GM12878 (cell line): ENCODE data around the gene LETM1. TPM values are rescaled to one million over a fixed set of nuclear protein-coding genes. Genes with fewer than 3 reads are reported as not detected.

Experiments used
- ATAC-seq: fragments of 200-7000 bp; cut with Tn5 transposase; 3 replicates; pipeline ENCODE4 v1.9.1; 2020; ENCODE audit warnings: mild to moderate bottlenecking, moderate library complexity
- BruUV-seq: library from RNA; stranded (reverse); fragments of 400-500 nt; replicated peaks from 2 replicates; lab custom pipeline; 2021; lab: Mats Ljungman, UMichigan
- CTCF ChIA-PET: fragments of 300-600 bp; sonication (Branson Sonifier 250); formaldehyde crosslinking; extraction: SDS; loops from one replicate; lab custom pipeline; 2021; ENCODE audit warnings: inconsistent platforms; lab: Yijun Ruan, JAX
- POLR2A ChIA-PET: fragments of 350-600 bp; formaldehyde crosslinking; extraction: SDS; loops from one replicate; lab custom pipeline; 2021; ENCODE audit warnings: inconsistent platforms; lab: Charles Lee
- RAD21 ChIA-PET: fragments of 300-600 bp; sonication (Branson Sonifier 250); formaldehyde crosslinking; loops from one replicate; lab custom pipeline; 2023; ENCODE audit warnings: antibody characterized with exemption; ENCODE audit not compliant: unreplicated experiment; lab: Charles Lee
- SMC1A ChIA-PET: fragments of 300-600 bp; sonication (Branson Sonifier 250); formaldehyde crosslinking; loops from one replicate; lab custom pipeline; 2023; ENCODE audit not compliant: unreplicated experiment, uncharacterized antibody; lab: Charles Lee
- DNase-seq: peaks from one replicate; pipeline ENCODE4 v3.0.0-alpha.2; 2011; ENCODE audit warnings: low read depth, low spot score
- FAIRE-seq: peaks from 3 replicates; lab custom pipeline; 2011; peaks lifted over from hg19 to GRCh38; lab: Jason Lieb, UNC
- H2AFZ ChIP-seq: 2 replicates; pipeline ENCODE4 v1.6.0; 2011; ENCODE audit warnings: low read depth, low read length, control low read depth; ENCODE audit not compliant: control insufficient read depth
- H3K27ac ChIP-seq: 2 replicates; pipeline ENCODE4 v1.5.1; 2011; ENCODE audit warnings: control low read depth; ENCODE audit not compliant: control insufficient read depth, insufficient read depth
- H3K27me3 ChIP-seq, 2 experiments: replicated peaks in 1 of 2; 2 replicates each; pipeline versions ENCODE4 v1.6.0 to v1.6.1; 2011; ENCODE audit warnings: low read length in 1 of 2; ENCODE audit not compliant: control insufficient read depth in 2 of 2, insufficient read depth in 2 of 2
- H3K36me3 ChIP-seq, 2 experiments: 2 replicates each; pipeline ENCODE4 v1.5.1; 2011; ENCODE audit warnings: low read length in 1 of 2; ENCODE audit not compliant: control insufficient read depth in 2 of 2, insufficient read depth in 2 of 2
- H3K4me1 ChIP-seq: 2 replicates; pipeline ENCODE4 v1.6.1; 2011; ENCODE audit warnings: mild to moderate bottlenecking, low read length, moderate library complexity, mixed read lengths; ENCODE audit not compliant: control insufficient read depth, insufficient read depth
- H3K4me2 ChIP-seq: 2 replicates; pipeline ENCODE4 v1.6.0; 2011; ENCODE audit warnings: control low read depth; ENCODE audit not compliant: control insufficient read depth, insufficient read depth
- H3K4me3 ChIP-seq: fragments of 200-600 bp; sonication (generic); 2 replicates; pipeline ENCODE4 v1.5.1; 2016
- H3K79me2 ChIP-seq: 2 replicates; pipeline ENCODE4 v1.6.0; 2011; ENCODE audit warnings: low read length; ENCODE audit not compliant: control insufficient read depth, insufficient read depth
- H3K9ac ChIP-seq: 2 replicates; pipeline ENCODE4 v1.8.0; 2011; ENCODE audit warnings: low read length, control low read depth, mixed read lengths; ENCODE audit not compliant: control insufficient read depth, insufficient read depth
- H3K9me3 ChIP-seq: replicated peaks from 3 replicates; pipeline ENCODE4 v1.5.1; 2011; ENCODE audit warnings: mild to moderate bottlenecking, low read length; ENCODE audit not compliant: control insufficient read depth, insufficient read depth
- H4K20me1 ChIP-seq: 2 replicates; pipeline ENCODE4 v1.6.0; 2011; ENCODE audit not compliant: control insufficient read depth, insufficient read depth
- PML ChIP-seq: IDR thresholded peaks from 2 replicates; pipeline ENCODE4 v1.6.1; 2012; ENCODE audit warnings: low read length, inconsistent platforms
- ZZZ3 ChIP-seq: IDR thresholded peaks from 2 replicates; pipeline ENCODE4 v1.6.1; 2011; ENCODE audit warnings: low read depth; ENCODE audit not compliant: control insufficient read depth, insufficient read length
- WGBS: methylation state at CpG from one replicate; pipeline ENCODE4 v1.1.6; 2016; ENCODE audit warnings: low lambda C conversion rate; ENCODE audit not compliant: insufficient replicate concordance, insufficient coverage; ENCODE audit errors: missing lambda C conversion rate; 5-methylcytosine and 5-hydroxymethylcytosine counted together
- in situ Hi-C: fragments of 300-500 bp; cut with MboI; formaldehyde crosslinking; loops from 9 replicates; pipeline ENCODE4 v1.14.3; 2018; ENCODE audit warnings: mixed read lengths
- intact Hi-C: fragments of 100-400 bp; cut with micrococcal nuclease; formaldehyde crosslinking; loops from one replicate; pipeline ENCODE4 v1.14.2; 2022; ENCODE audit not compliant: unreplicated experiment
- polyA plus RNA-seq, 11 experiments: library from polyadenylated mRNA; depleted of rRNA in 4 of 11; unstranded in 6 of 11; stranded (reverse) in 5 of 11; fragments of >200 nt; fragmentation: Nextera tagmentation in 4 of 11; fragmentation: Illumina TruSeq in 1 of 11; extraction: Ambion mirVana in 4 of 11; extraction: Trizol in 1 of 11; gene quantifications; 1 replicate in 1 of 11; 2 replicates in 10 of 11; pipeline versions ENCODE4 v1.2.1 to v1.2.3, GENCODE V29; 2011 to 2016; ENCODE audit warnings: inconsistent platforms in 2 of 11, missing spikeins in 2 of 11, low read depth in 1 of 11
- total RNA-seq, 4 experiments: library from RNA; depleted of rRNA in 3 of 4; stranded (reverse); fragments of >200 nt in 3 of 4; fragmentation: Illumina TruSeq in 1 of 4; extraction: Trizol in 1 of 4; gene quantifications; 2 replicates each; pipeline versions ENCODE4 v1.2.1 to v1.2.3, GENCODE V29; 2013 to 2021

The LETM1 gene
- total and polyA plus RNA-seq, 10 of the 15 experiments (the other 5 are each of a cell fraction or from before 2014, with no cell fraction given) = 2.6 to 65.2 (median 30.2) TPM

GRCh38 chr4:1902243-1902642 is 46.3 kb upstream of the LETM1 start:
- Histone ChIP-seq H2AFZ (no peak overlapping the region), H3K4me1 (peaks cover 6% of the 10 kb centered on the region), H3K4me2 (no peak overlapping the region), H3K27me3 (no peaks in the 10 kb centered on the region), H3K79me2 (peaks cover 54% of the 10 kb centered on the region), H3K9ac (no peak overlapping the region), H3K4me3 (no peak overlapping the region), H3K36me3 (peaks cover 26 to 29% of the 10 kb centered on the region in 2 experiments), H3K27ac (no peak overlapping the region), H4K20me1 (peaks cover 8% of the 10 kb centered on the region; the same call in 1 of the 2 replicates), H3K9me3 (no peaks in the 10 kb centered on the region)
- ATAC-seq (no peak), FAIRE-seq (no peak), DNase-seq (no peak)
- no TSS peak for BruUV-seq
- RAD21 ChIA-PET = interaction anchor here (1.0 kb wide), 1 partner anchor 69 kb away, joined by 3 read pairs; no protein-coding TSS in a partner anchor
- SMC1A ChIA-PET = no interaction called here
- POLR2A ChIA-PET = no interaction called here
- intact Hi-C loops (no loop called here), in situ Hi-C loops (no loop called here)
- no peak for TF ChIP-seq ZZZ3
- CTCF ChIA-PET = interaction anchor here (0.8 to 4.5 kb wide), 4 partner anchors 68 to 129 kb away, joined by 3 to 24 read pairs (median 4); no protein-coding TSS in a partner anchor
- WGBS = 57% methylated on average over 2 of the region's 2 CpGs

GRCh38 chr4:1901127-1901526 is 45.2 kb upstream of the LETM1 start:
- ChIA-PET POLR2A (interaction anchor here (0.8 kb wide), 1 partner anchor 149 kb away, joined by 4 read pairs; no protein-coding TSS in a partner anchor), RAD21 (interaction anchor here (1.1 to 1.3 kb wide), 2 partner anchors 27 to 91 kb away, joined by 3 to 5 read pairs; no protein-coding TSS in a partner anchor), CTCF (interaction anchor here (0.6 to 4.5 kb wide), 12 partner anchors 8 to 205 kb away, joined by 3 to 38 read pairs (median 12); no protein-coding TSS in a partner anchor), SMC1A (interaction anchor here (1.1 to 4.0 kb wide), 3 partner anchors 25 to 208 kb away, joined by 3 to 20 read pairs (median 4); no protein-coding TSS in a partner anchor)
- no TSS peak for BruUV-seq
- H3K4me1 ChIP-seq = peaks cover 6% of the 10 kb centered on the region
- H3K36me3 ChIP-seq = peaks cover 26 to 29% of the 10 kb centered on the region in 2 experiments
- H3K4me3 ChIP-seq = no peak overlapping the region
- H4K20me1 ChIP-seq = peaks cover 8% of the 10 kb centered on the region; the same call in 1 of the 2 replicates
- intact Hi-C loops = no loop called here
- no peak overlapping the region for H2AFZ ChIP-seq
- no peak for TF ChIP-seq PML
- TF ChIP-seq, all 136 proteins: peak for 0
- in situ Hi-C loops = no loop called here
- ATAC-seq (no peak), DNase-seq (no peak), FAIRE-seq (no peak)
- no peaks in the 10 kb centered on the region for H3K9me3 ChIP-seq
- peaks cover 62% of the 10 kb centered on the region for H3K79me2 ChIP-seq
- no peak overlapping the region for H3K4me2 ChIP-seq
- H3K27ac ChIP-seq = no peak overlapping the region
- H3K9ac ChIP-seq = no peak overlapping the region
- WGBS = 78% methylated on average over 6 of the region's 6 CpGs
- no peaks in the 10 kb centered on the region for H3K27me3 ChIP-seq
